ENCODE results near the gene FAM13C.

The FAM13C gene

DNA sequence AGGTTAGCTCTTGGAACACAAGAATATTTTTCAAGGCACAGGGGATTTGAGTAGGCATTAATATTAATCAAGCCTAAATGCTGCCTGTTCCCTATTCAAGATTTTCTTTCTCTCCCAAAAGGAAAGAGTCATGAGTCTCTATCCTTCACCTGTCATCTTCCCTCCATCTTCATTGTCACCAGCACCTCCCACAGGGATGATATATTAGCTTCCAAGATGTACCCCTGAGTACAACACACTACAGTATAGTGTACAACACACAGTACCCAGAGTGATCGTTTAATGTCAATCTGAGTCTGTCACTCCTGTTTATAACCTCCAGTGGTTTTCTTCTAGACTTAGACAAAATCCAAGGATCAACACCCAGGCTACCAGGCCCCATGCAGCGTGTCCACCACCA is 50.1 kb downstream of the FAM13C start:
- Histone ChIP-seq H3K79me2 (ENCODE audit: control insufficient read depth, low read length) (no peaks in the 10 kb centered on the region), H3K9me2 (replicated peaks; ENCODE audit: control insufficient read depth, low read length) (no peaks in the 10 kb centered on the region), H4K20me1 (ENCODE audit: control insufficient read depth, insufficient read depth, low read depth, low read length) (no peaks in the 10 kb centered on the region), H3K27ac (ENCODE audit: low read depth, low read length) (no peak overlapping the region), H3K4me1 (ENCODE audit: control insufficient read depth, low read length) (no peaks in the 10 kb centered on the region), H3K27me3 (ENCODE audit: control insufficient read depth, low read length) (no peaks in the 10 kb centered on the region), H3K9me3 (ENCODE audit: control insufficient read depth, insufficient read depth, low read length) (no peaks in the 10 kb centered on the region), H3K36me3 (ENCODE audit: control insufficient read depth, low read length) (no peaks in the 10 kb centered on the region), H3K4me2 (ENCODE audit: low read length) (no peak overlapping the region), H3K4me3 (ENCODE audit: low read length) (no peak overlapping the region), H3F3A (ENCODE audit: control insufficient read depth, insufficient read depth) (no peaks in the 10 kb centered on the region)
- TF ChIP-seq EZH2phosphoT487 (IDR thresholded peaks at IDR 0.05; ENCODE audit: borderline replicate concordance, low read length) (no peak), CTCF (IDR thresholded peaks at IDR 0.05; ENCODE audit: low read depth, low read length, poor library complexity, severe bottlenecking) (no peak)

GRCh38 chr10:59311025-59311424 is 51.3 kb downstream of the FAM13C start:
- no peaks in the 10 kb centered on the region for H3F3A ChIP-seq (ENCODE audit: control insufficient read depth, insufficient read depth)
- no peaks in the 10 kb centered on the region for H3K9me2 ChIP-seq (replicated peaks; ENCODE audit: control insufficient read depth, low read length)
- no peaks in the 10 kb centered on the region for H3K79me2 ChIP-seq (ENCODE audit: control insufficient read depth, low read length)
- H3K36me3 ChIP-seq (ENCODE audit: control insufficient read depth, low read length) = no peaks in the 10 kb centered on the region
- H3K4me3 ChIP-seq (ENCODE audit: low read length) = no peak overlapping the region
- no peaks in the 10 kb centered on the region for H3K9me3 ChIP-seq (ENCODE audit: control insufficient read depth, insufficient read depth, low read length)
- no peaks in the 10 kb centered on the region for H4K20me1 ChIP-seq (ENCODE audit: control insufficient read depth, insufficient read depth, low read depth, low read length)
- TF ChIP-seq EZH2phosphoT487 (IDR thresholded peaks at IDR 0.05; ENCODE audit: borderline replicate concordance, low read length) = no peak
- no peak for TF ChIP-seq CTCF (IDR thresholded peaks at IDR 0.05; ENCODE audit: low read depth, low read length, poor library complexity, severe bottlenecking)
- no peak overlapping the region for H3K27ac ChIP-seq (ENCODE audit: low read depth, low read length)
- no peaks in the 10 kb centered on the region for H3K27me3 ChIP-seq (ENCODE audit: control insufficient read depth, low read length)
- H3K4me2 ChIP-seq (ENCODE audit: low read length) = no peak overlapping the region
- H3K4me1 ChIP-seq (ENCODE audit: control insufficient read depth, low read length) = no peaks in the 10 kb centered on the region

GRCh38 chr10:59310324-59310914 is 51.9 kb downstream of the FAM13C start:
- H3K9me3 ChIP-seq (ENCODE audit: control insufficient read depth, insufficient read depth, low read length) = no peaks in the 10 kb centered on the region
- H3K36me3 ChIP-seq (ENCODE audit: control insufficient read depth, low read length) = no peaks in the 10 kb centered on the region
- no peak overlapping the region for H3K4me3 ChIP-seq (ENCODE audit: low read length)
- H3K4me1 ChIP-seq (ENCODE audit: control insufficient read depth, low read length) = no peaks in the 10 kb centered on the region
- H3K27ac ChIP-seq (ENCODE audit: low read depth, low read length) = no peak overlapping the region
- H3K4me2 ChIP-seq (ENCODE audit: low read length) = no peak overlapping the region
- no peaks in the 10 kb centered on the region for H3K79me2 ChIP-seq (ENCODE audit: control insufficient read depth, low read length)
- no peaks in the 10 kb centered on the region for H3K27me3 ChIP-seq (ENCODE audit: control insufficient read depth, low read length)
- H4K20me1 ChIP-seq (ENCODE audit: control insufficient read depth, insufficient read depth, low read depth, low read length) = no peaks in the 10 kb centered on the region
- TF ChIP-seq CTCF (IDR thresholded peaks at IDR 0.05; ENCODE audit: low read depth, low read length, poor library complexity, severe bottlenecking) (no peak), EZH2phosphoT487 (IDR thresholded peaks at IDR 0.05; ENCODE audit: borderline replicate concordance, low read length) (no peak)
- H3K9me2 ChIP-seq (replicated peaks; ENCODE audit: control insufficient read depth, low read length) = no peaks in the 10 kb centered on the region
- no peaks in the 10 kb centered on the region for H3F3A ChIP-seq (ENCODE audit: control insufficient read depth, insufficient read depth)

Measured in DOHH2 (cell line).